ENCODE data around the gene TMEM205. TPM values are rescaled to one million over a fixed set of nuclear protein-coding genes. Genes with fewer than 3 reads are reported as not detected.

The TMEM205 gene
- total and polyA plus RNA-seq, 2 of the 13 experiments (the other 11 are each of a cell fraction or from before 2014, with no cell fraction given) = 45.5 to 98.7 TPM

- TF ChIP-seq ARHGAP35 (CRISPR knock-in tag; IDR thresholded peaks at IDR 0.05; ENCODE audit: borderline replicate concordance) = no peak
- TF ChIP-seq ATF5 (CRISPR knock-in tag; IDR thresholded peaks at IDR 0.05; ENCODE audit: low read depth) = no peak
- peak; percentile 37; the same call in 1 of the 2 replicates for TF ChIP-seq ZFP91 (CRISPR knock-in tag; IDR thresholded peaks at IDR 0.05; ENCODE audit: borderline replicate concordance)
- peak; percentile 30 for TF ChIP-seq SAP130 (CRISPR knock-in tag; IDR thresholded peaks at IDR 0.05; ENCODE audit: low read depth)
- TF ChIP-seq ZNF615 (CRISPR knock-in tag; IDR thresholded peaks at IDR 0.05; ENCODE audit: borderline replicate concordance) = no peak
- peak; percentile 15; the same call in 1 of the 2 replicates for TF ChIP-seq IRF2 (CRISPR knock-in tag; IDR thresholded peaks at IDR 0.05)
- peak; percentile 63 for TF ChIP-seq TFDP2 (CRISPR knock-in tag; IDR thresholded peaks at IDR 0.05)
- peak; percentile 0; the same call in 1 of the 2 replicates for TF ChIP-seq MTA1 (CRISPR knock-in tag; IDR thresholded peaks at IDR 0.05; ENCODE audit: borderline replicate concordance)
- TF ChIP-seq ZNF33A (CRISPR knock-in tag; IDR thresholded peaks at IDR 0.05; ENCODE audit: borderline replicate concordance) = no peak
- peak; percentile 84 for TF ChIP-seq HOXA3 (CRISPR knock-in tag; IDR thresholded peaks at IDR 0.05)
- TF ChIP-seq STAG1 (CRISPR knock-in tag; IDR thresholded peaks at IDR 0.05) = peak; percentile 72
- TF ChIP-seq RARA (CRISPR knock-in tag; IDR thresholded peaks at IDR 0.05) = 0 out of 2 replicates have a peak, but pooled peaks have one; percentile 26
- TF ChIP-seq SP4 (CRISPR knock-in tag; IDR thresholded peaks at IDR 0.05) = peak; percentile 10; the same call in 1 of the 2 replicates
- TF ChIP-seq RCOR2 (CRISPR knock-in tag; IDR thresholded peaks at IDR 0.05) = peak; percentile 81; the same call in 1 of the 2 replicates
- TF ChIP-seq STAT6 (CRISPR knock-in tag; IDR thresholded peaks at IDR 0.05; ENCODE audit: borderline replicate concordance) = no peak
- peak; percentile 92 for TF ChIP-seq KDM1A (CRISPR knock-in tag; IDR thresholded peaks at IDR 0.05)
- TF ChIP-seq ZNF790 (CRISPR knock-in tag; IDR thresholded peaks at IDR 0.05; ENCODE audit: borderline replicate concordance) = peak; percentile 71; the same call in 1 of the 2 replicates
- TF ChIP-seq ZNF281 (CRISPR knock-in tag; IDR thresholded peaks at IDR 0.05; ENCODE audit: borderline replicate concordance) = peak; percentile 71; the same call in 1 of the 2 replicates
- no peak for TF ChIP-seq ZNF383 (CRISPR knock-in tag; IDR thresholded peaks at IDR 0.05; ENCODE audit: borderline replicate concordance)
Observed at GRCh38 chr19:11382898-11383705, 37.0 kb upstream of the TMEM205 start (continued).
